T47D (cell line): ENCODE results near the gene SHISA7.

Experiments
- DNase-seq, 2 experiments: peaks; one replicate each; pipeline versions ENCODE4 v3.0.0 to v3.0.0-alpha.2; 2011 to 2012; ENCODE audit warnings: low read depth in 1 of 2, low spot score in 1 of 2
- JUND ChIP-seq: IDR thresholded peaks from 2 replicates; pipeline ENCODE4 v1.6.1; 2012; ENCODE audit warnings: low read depth
- in situ Hi-C: cut with HindIII; loops from 2 replicates; pipeline ENCODE4 v1.10.0; 2016; ENCODE audit warnings: low sequenced_read_pairs, low pct_unique_long_range_greater_than_20kb

The SHISA7 gene

GRCh38 chr19:55478364-55478763, 35.3 kb upstream of the SHISA7 start:
- in situ Hi-C loops, result no loop called here
- DNase-seq, result no peak
- no peak for TF ChIP-seq JUND

DNA sequence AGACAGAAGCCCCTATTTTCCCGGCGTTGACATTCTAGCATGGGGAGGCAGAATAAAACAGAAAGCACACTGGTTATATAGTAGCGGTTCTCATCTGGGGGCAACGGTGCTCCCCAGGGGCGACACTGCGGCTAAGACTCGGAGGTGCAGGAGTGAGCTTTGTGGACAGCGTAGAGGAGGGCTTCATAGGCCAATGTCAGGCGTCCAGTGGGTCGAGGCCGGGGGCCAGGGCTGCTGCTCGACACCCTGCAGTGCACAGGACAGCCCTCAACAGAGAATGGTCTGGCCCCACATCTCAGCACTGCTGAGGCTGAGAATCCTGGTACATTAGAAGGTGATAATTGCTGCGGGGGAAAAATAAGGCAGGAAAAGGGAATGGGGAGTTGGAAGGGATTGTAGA, 34.8 kb upstream of the SHISA7 start:
- DNase-seq, result no peak
- in situ Hi-C loops, result no loop called here
- TF ChIP-seq JUND, result no peak

DNA sequence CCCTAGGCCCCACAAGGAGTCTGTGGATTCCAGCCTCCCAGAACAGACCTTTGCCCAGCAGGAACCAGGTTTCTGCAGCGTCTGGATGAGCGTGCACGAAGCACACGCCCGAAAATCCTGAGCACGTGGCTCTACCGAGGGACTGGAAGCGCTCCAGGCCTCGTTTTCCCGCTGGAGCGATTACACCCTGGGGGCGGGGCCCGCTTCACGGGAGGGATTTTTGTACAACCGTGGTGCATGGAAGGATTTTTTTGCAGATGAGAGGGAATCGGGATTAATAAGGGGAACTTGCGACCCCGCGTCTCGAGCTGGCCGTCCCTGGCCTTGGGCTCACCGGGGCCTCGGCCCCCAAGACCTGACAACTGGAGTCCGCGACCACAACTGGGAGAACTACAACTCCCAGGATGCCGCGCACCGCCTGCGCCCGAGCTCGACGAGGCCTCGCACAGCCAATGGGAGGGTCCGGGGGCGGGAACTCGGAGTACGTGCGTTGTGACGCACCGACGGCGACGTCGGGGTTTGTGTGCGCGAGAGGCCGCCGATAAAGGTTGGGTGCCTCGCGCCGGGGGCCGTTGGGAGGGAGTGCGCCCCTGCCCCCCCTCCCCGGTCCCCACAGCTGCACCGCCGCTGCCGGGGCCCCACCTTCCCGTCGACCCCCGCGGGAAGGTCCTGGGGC, 33.1 kb upstream of the SHISA7 start, which contains the start of gene ZNF628:
ZNF628 (plus strand) TSS at position 518 of the 676 bp plus-strand sequence. CDS start 3,294 bp downstream, outside the sequence.
- in situ Hi-C loops, result no loop called here
- TF ChIP-seq JUND, result no peak
- peak; percentile 98 for DNase-seq

- in situ Hi-C loops, result no loop called here
- no peak for DNase-seq
- TF ChIP-seq JUND, result no peak
These were observed 31.5 kb upstream of the SHISA7 start for GRCh38 chr19:55474269-55475265.

- no peak for TF ChIP-seq JUND
- DNase-seq, result no peak
These were observed 30.3 kb upstream of the SHISA7 start for GRCh38 chr19:55473225-55474012.

DNA sequence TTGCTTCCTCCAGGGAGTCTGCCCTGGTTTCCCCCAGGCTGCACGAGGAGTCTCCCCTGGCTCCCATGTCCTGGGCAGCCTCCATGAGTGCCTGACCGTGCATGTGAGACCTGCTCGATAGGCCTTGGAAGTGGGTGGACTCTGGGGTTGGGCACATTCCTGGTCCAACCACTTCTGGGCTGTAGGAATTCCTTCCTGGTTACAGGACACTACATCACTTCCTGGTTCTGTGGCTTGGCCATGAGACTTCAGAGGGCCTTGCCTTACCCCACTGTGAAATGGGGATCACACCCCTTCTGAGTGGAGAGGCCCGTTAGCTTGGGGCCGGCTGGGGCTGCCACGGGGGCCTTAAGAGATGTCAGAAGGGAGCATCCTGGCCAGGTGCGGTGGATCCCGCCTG, 29.4 kb upstream of the SHISA7 start:
- DNase-seq, result peak in 1 of 2 experiments; percentile 75
- no peak for TF ChIP-seq JUND
- in situ Hi-C loops, result no loop called here

More at GRCh38 chr19:55473225-55474012, 30.3 kb upstream of the SHISA7 start:
- in situ Hi-C loops, result no loop called here

GRCh38 chr19:55471266-55471665, 28.2 kb upstream of the SHISA7 start:
- in situ Hi-C loops, result no loop called here
- no peak for TF ChIP-seq JUND

DNA sequence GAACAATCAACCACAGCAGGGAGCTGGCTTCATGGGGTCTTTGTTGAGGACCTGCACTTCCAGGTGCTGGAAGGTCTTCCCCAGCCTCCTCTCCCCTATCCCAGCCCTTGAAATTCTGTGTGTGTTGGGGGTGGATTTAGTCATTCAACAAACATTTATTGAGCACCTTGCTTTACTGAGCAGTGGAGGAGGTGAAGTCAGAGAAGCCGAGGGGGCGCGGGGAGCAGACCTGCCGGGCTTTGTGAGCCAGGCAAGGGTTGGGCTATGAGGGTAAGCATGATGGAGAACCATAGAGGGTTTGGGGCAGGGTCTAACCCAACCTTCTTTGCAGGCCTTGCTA, 24.9 kb upstream of the SHISA7 start:
- TF ChIP-seq JUND, result no peak
- DNase-seq, result no peak
- in situ Hi-C loops, result no loop called here

More at GRCh38 chr19:55471266-55471665, 28.2 kb upstream of the SHISA7 start:
- DNase-seq, result no peak

- in situ Hi-C loops, result no loop called here
- no peak for TF ChIP-seq JUND
- peak; percentile 50 to 61 for DNase-seq
These were observed 24.3 kb upstream of the SHISA7 start for GRCh38 chr19:55467236-55468053.

- in situ Hi-C loops, result no loop called here
- no peak for DNase-seq
- TF ChIP-seq JUND, result no peak
These were observed 23.1 kb upstream of the SHISA7 start for GRCh38 chr19:55466241-55466614.

DNA sequence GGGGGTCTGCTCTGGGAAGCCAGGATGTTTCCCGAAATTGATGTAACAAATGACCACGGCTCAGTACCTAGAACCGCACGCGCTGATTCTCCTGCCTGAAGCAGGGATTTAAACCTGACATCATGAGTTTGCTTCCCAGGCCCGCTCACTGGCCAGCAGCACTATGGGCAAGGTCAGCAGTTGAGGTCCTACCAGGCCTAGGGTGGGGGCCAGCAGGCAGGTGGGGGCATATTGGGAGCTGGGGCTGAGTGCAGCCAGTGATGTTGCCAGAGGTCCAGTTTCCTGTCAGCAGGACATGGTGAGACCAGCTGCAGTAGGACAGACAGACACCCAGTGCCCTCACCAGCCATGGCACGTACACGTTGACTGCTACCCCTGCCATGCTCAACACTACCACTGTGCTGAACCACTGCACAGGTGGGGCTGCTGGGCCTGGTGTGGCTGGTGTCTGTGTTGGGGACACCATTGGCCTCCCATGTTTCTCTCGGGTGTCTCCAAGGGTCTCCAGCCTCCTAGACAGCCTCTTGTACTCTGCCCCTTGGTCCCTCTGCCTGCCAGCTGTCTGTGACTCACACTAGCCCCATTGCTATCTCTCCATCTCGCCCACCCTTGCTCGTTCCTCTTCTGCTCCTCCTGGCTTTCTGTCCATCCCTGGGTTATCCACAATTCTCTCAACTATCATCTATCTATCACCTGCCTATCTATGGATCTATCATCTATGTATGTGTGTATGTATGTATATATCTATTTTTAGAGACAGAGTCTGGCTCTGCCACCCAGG, 22.6 kb upstream of the SHISA7 start:
- in situ Hi-C loops, result no loop called here
- no peak for TF ChIP-seq JUND
- DNase-seq, result no peak

DNA sequence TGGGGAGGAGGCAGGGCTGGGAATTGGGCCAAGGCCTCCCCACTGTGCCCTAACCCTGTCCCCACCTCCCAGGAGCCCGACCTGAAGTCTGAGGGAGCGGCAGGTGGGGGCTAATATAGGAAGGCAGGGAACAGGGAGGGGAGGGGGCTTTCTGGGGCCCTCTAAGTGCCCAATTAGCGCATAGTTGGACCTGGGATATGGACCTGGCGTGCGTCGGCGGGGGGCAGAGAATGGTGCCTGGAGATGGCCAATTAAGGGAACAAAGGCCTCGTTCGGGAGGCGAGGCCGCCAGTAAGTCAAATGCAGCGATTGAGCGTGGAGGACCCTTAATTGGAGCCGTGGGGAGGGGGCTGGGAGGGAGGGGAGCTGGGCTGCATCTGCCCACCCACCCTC, 21.6 kb upstream of the SHISA7 start, which contains the start of gene C19orf85:
C19orf85 (minus strand) TSS at position 90 of the 393 bp plus-strand sequence. CDS start 197 bp downstream, outside the sequence.
- no peak for DNase-seq
- TF ChIP-seq JUND, result no peak
- in situ Hi-C loops, result no loop called here
